ENCODE data around the gene USP24. TPM values are rescaled to one million over a fixed set of nuclear protein-coding genes. Genes with fewer than 3 reads are reported as not detected.
"Not testable (repeated sequence)": the region's sequence is repeated elsewhere in the genome, so short reads cannot be mapped to it uniquely, and the experiment has no call there.

Gene USP24
- polyA plus RNA-seq, 1 donor (not counting 4 experiments of a cell fraction or from before 2014, with no cell fraction given) = 22.5 TPM

DNA sequence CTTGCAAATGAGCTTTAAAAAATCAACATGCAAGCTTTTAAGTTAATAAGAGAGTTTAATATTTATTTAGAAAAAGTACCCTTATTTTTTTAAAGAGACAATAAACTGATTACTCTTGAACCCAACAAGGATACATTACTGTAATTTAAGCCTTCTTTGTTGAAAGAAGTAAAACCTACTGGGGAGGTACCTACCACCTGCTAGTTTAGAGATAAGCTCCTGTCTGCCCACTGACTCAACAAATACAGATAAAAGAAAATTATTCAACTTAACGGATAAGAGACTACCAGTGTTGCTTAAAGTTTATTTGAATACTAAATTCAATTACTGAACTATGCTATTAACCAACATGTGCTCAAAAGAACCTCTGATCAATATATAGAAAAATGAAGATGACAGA lies 23.1 kb downstream of the USP24 start:
- FAIRE-seq (no peak), DNase-seq (ENCODE audit: low read depth, low spot score) (no peak)
- Histone ChIP-seq H3K27me3 (ENCODE audit: control insufficient read depth, extremely low read depth, insufficient read depth, low read length) (no peaks in the 10 kb centered on the region), H3K36me3 (ENCODE audit: control insufficient read depth in 2 of 2, extremely low read depth in 1 of 2, insufficient read depth in 2 of 2, low read length in 2 of 2) (peaks cover 0 to 1% of the 10 kb centered on the region in 2 experiments), H3K9me1 (ENCODE audit: control insufficient read depth, extremely low read depth, insufficient read depth, low read length) (no peaks in the 10 kb centered on the region), H4K20me1 (ENCODE audit: control insufficient read depth, extremely low read depth, insufficient read depth, low read length) (no peaks in the 10 kb centered on the region), H3K9me3 (ENCODE audit: control insufficient read depth, low read depth, low read length) (no peaks in the 10 kb centered on the region), H3K27ac (ENCODE audit: control insufficient read depth, insufficient read depth, low read length) (no peak overlapping the region), H3K79me2 (ENCODE audit: control insufficient read depth, insufficient read depth, low read length) (peaks cover 77% of the 10 kb centered on the region), H3K4me1 (ENCODE audit: control insufficient read depth, extremely low read depth, insufficient read depth, low read length) (no peaks in the 10 kb centered on the region), H3K9ac (ENCODE audit: control insufficient read depth, extremely low read depth, insufficient read depth, low read length) (no peak overlapping the region), H3K4me2 (ENCODE audit: control insufficient read depth, extremely low read depth, insufficient read depth, low read depth, low read length) (no peak overlapping the region), H2AFZ (ENCODE audit: control insufficient read depth, low read length) (no peak overlapping the region), H3K4me3 (ENCODE audit: control insufficient read depth in 2 of 3, extremely low read depth in 1 of 3, insufficient read depth in 2 of 3, low read depth in 1 of 3, low read length in 3 of 3) (no peak overlapping the region)
- dilution Hi-C loops (cut with MboI; ENCODE audit: extremely low pct_ligation_motif_present, low sequenced_read_pairs) = no loop called here
- TF ChIP-seq EZH2 (IDR thresholded peaks at IDR 0.05; ENCODE audit: low read length) = no peak
- no peak for TF ChIP-seq CTCF (optimal IDR thresholded peaks at IDR 0.05 in 1 of 3, IDR thresholded peaks at IDR 0.05 in 1 of 3, conservative IDR thresholded peaks at IDR 0.05 in 1 of 3; ENCODE audit: extremely low read depth in 1 of 3, insufficient read depth in 2 of 3, low read length in 3 of 3)

GRCh38 chr1:55191219-55191952 lies 23.8 kb downstream of the USP24 start:
- H2AFZ ChIP-seq (ENCODE audit: control insufficient read depth, low read length); H3K9me3 ChIP-seq (ENCODE audit: control insufficient read depth, low read depth, low read length); H3K27me3 ChIP-seq (ENCODE audit: control insufficient read depth, extremely low read depth, insufficient read depth, low read length); H4K20me1 ChIP-seq (ENCODE audit: control insufficient read depth, extremely low read depth, insufficient read depth, low read length); H3K4me2 ChIP-seq (ENCODE audit: control insufficient read depth, extremely low read depth, insufficient read depth, low read depth, low read length); DNase-seq (ENCODE audit: low read depth, low spot score); H3K27ac ChIP-seq (ENCODE audit: control insufficient read depth, insufficient read depth, low read length); H3K9ac ChIP-seq (ENCODE audit: control insufficient read depth, extremely low read depth, insufficient read depth, low read length); H3K36me3 ChIP-seq (ENCODE audit: control insufficient read depth in 2 of 2, extremely low read depth in 1 of 2, insufficient read depth in 2 of 2, low read length in 2 of 2); dilution Hi-C loops (cut with MboI; ENCODE audit: extremely low pct_ligation_motif_present, low sequenced_read_pairs); FAIRE-seq; H3K9me1 ChIP-seq (ENCODE audit: control insufficient read depth, extremely low read depth, insufficient read depth, low read length); H3K4me1 ChIP-seq (ENCODE audit: control insufficient read depth, extremely low read depth, insufficient read depth, low read length); H3K4me3 ChIP-seq (ENCODE audit: control insufficient read depth in 2 of 3, extremely low read depth in 1 of 3, insufficient read depth in 2 of 3, low read depth in 1 of 3, low read length in 3 of 3): not testable (repeated sequence)
- peaks cover 77% of the 10 kb centered on the region for H3K79me2 ChIP-seq (ENCODE audit: control insufficient read depth, insufficient read depth, low read length)

GRCh38 chr1:55190109-55190508 lies 25.1 kb downstream of the USP24 start:
- Histone ChIP-seq H3K9me1 (ENCODE audit: control insufficient read depth, extremely low read depth, insufficient read depth, low read length) (no peaks in the 10 kb centered on the region), H3K9me3 (ENCODE audit: control insufficient read depth, low read depth, low read length) (no peaks in the 10 kb centered on the region), H3K27ac (ENCODE audit: control insufficient read depth, insufficient read depth, low read length) (no peak overlapping the region), H3K4me3 (ENCODE audit: control insufficient read depth in 2 of 3, extremely low read depth in 1 of 3, insufficient read depth in 2 of 3, low read depth in 1 of 3, low read length in 3 of 3) (no peak overlapping the region), H3K4me2 (ENCODE audit: control insufficient read depth, extremely low read depth, insufficient read depth, low read depth, low read length) (no peak overlapping the region), H3K9ac (ENCODE audit: control insufficient read depth, extremely low read depth, insufficient read depth, low read length) (no peak overlapping the region), H3K79me2 (ENCODE audit: control insufficient read depth, insufficient read depth, low read length) (peaks cover 76% of the 10 kb centered on the region), H3K4me1 (ENCODE audit: control insufficient read depth, extremely low read depth, insufficient read depth, low read length) (no peaks in the 10 kb centered on the region), H3K36me3 (ENCODE audit: control insufficient read depth in 2 of 2, extremely low read depth in 1 of 2, insufficient read depth in 2 of 2, low read length in 2 of 2) (peaks cover 0 to 1% of the 10 kb centered on the region in 2 experiments), H2AFZ (ENCODE audit: control insufficient read depth, low read length) (no peak overlapping the region), H4K20me1 (ENCODE audit: control insufficient read depth, extremely low read depth, insufficient read depth, low read length) (peaks cover 3% of the 10 kb centered on the region), H3K27me3 (ENCODE audit: control insufficient read depth, extremely low read depth, insufficient read depth, low read length) (no peaks in the 10 kb centered on the region)
- dilution Hi-C loops (cut with MboI; ENCODE audit: extremely low pct_ligation_motif_present, low sequenced_read_pairs) = no loop called here
- FAIRE-seq (no peak), DNase-seq (ENCODE audit: low read depth, low spot score) (no peak)
- TF ChIP-seq EZH2 (IDR thresholded peaks at IDR 0.05; ENCODE audit: low read length) (no peak), CTCF (optimal IDR thresholded peaks at IDR 0.05 in 1 of 3, IDR thresholded peaks at IDR 0.05 in 1 of 3, conservative IDR thresholded peaks at IDR 0.05 in 1 of 3; ENCODE audit: extremely low read depth in 1 of 3, insufficient read depth in 2 of 3, low read length in 3 of 3) (no peak)

All from keratinocyte (primary cell).